Fibroblast of the aortic adventitia (primary cell): Measurements from ENCODE around the gene LPAR1. TPM values are rescaled to one million over a fixed set of nuclear protein-coding genes. Genes with fewer than 3 reads are reported as not detected.
A peak's percentile ranks its signal among the peaks of the same experiment; 100 is the strongest.

ENCODE experiments used
- DNase-seq: peaks from one replicate; pipeline ENCODE4 v3.0.0-alpha.2; 2010; ENCODE audit warnings: low read depth
- H3K4me3 ChIP-seq: 2 replicates; pipeline ENCODE4 v1.5.1; 2011; ENCODE audit warnings: low read depth, mild to moderate bottlenecking, control low read depth, low read length, moderate library complexity
- CTCF ChIP-seq: IDR thresholded peaks from 2 replicates; pipeline ENCODE4 v1.5.1; 2011; ENCODE audit warnings: mild to moderate bottlenecking, low read length, control low read depth, inconsistent platforms; ENCODE audit not compliant: insufficient read depth
- total RNA-seq: library from RNA; depleted of rRNA; stranded (reverse); fragments of >200 nt; gene quantifications from 2 replicates; pipeline ENCODE4 v1.2.3, GENCODE V29; 2012; ENCODE audit warnings: low replicate concordance

LPAR1 gene
- total RNA-seq, 1 donor: 265 TPM

GRCh38 chr9:110952540-110952859 lies 85.8 kb downstream of the LPAR1 start:
- no peak for TF ChIP-seq CTCF
- DNase-seq: no peak
- no peak overlapping the region for H3K4me3 ChIP-seq

GRCh38 chr9:110951805-110952539 lies 86.3 kb downstream of the LPAR1 start:
- H3K4me3 ChIP-seq: no peak overlapping the region
- DNase-seq: no peak
- TF ChIP-seq CTCF: no peak

- DNase-seq: no peak
- H3K4me3 ChIP-seq: no peak overlapping the region
- TF ChIP-seq CTCF: no peak
Observed at GRCh38 chr9:110950041-110950645, 88.1 kb downstream of the LPAR1 start.

- DNase-seq: no peak
- no peak for TF ChIP-seq CTCF
- no peak overlapping the region for H3K4me3 ChIP-seq
Observed at GRCh38 chr9:110949081-110949480, 89.2 kb downstream of the LPAR1 start.

GRCh38 chr9:110947491-110948044 lies 90.7 kb downstream of the LPAR1 start:
- TF ChIP-seq CTCF: no peak
- no peak for DNase-seq
- H3K4me3 ChIP-seq: no peak overlapping the region

- no peak for TF ChIP-seq CTCF
- H3K4me3 ChIP-seq: no peak overlapping the region
- DNase-seq: peak; percentile 62
Observed at GRCh38 chr9:110942522-110942921, 95.7 kb downstream of the LPAR1 start.
